ENCODE measurements around the gene PRRG2. TPM values are rescaled to one million over a fixed set of nuclear protein-coding genes. Genes with fewer than 3 reads are reported as not detected.

Gene PRRG2
- polyA plus RNA-seq, 3 donors = 0.49 TPM; not detected in 2

GRCh38 chr19:49560358-49560900, 20.7 kb upstream of the PRRG2 start:
- peaks cover 0 to 3% (median 2%) of the 10 kb centered on the region in 3 donors for H3K27me3 Mint-ChIP-seq (ENCODE audit: low read depth in 3 of 3)
- Histone ChIP-seq H3K36me3 (replicated peaks in 1 of 2; ENCODE audit: control insufficient read depth in 1 of 2, insufficient read depth in 2 of 2, low read length in 2 of 2) (peaks cover 44 to 58% of the 10 kb centered on the region in 2 donors), H3K79me2 (ENCODE audit: insufficient read depth, low read length) (peaks cover 22% of the 10 kb centered on the region), H3K4me3 (replicated peaks in 1 of 3; ENCODE audit: low read depth in 2 of 3, low read length in 3 of 3) (no peak overlapping the region), H3K4me1 (ENCODE audit: control insufficient read depth in 1 of 2, insufficient read depth in 2 of 2, low read length in 2 of 2) (peaks cover 4 to 8% of the 10 kb centered on the region in 2 donors), H3K27ac (ENCODE audit: low read depth in 1 of 2, low read length in 2 of 2) (no peak overlapping the region), H2AFZ (ENCODE audit: insufficient read depth, low read depth, low read length, poor library complexity, severe bottlenecking) (no peak overlapping the region), H3K9me3 (replicated peaks in 1 of 2; ENCODE audit: control insufficient read depth in 1 of 2, insufficient read depth in 1 of 2, low read length in 2 of 2) (no peaks in the 10 kb centered on the region), H3K9ac (ENCODE audit: insufficient read depth, low read length, poor library complexity, severe bottlenecking) (peak overlapping the region; percentile 27), H3K27me3 (ENCODE audit: control insufficient read depth in 2 of 2, insufficient read depth in 2 of 2, low read length in 2 of 2) (no peaks in the 10 kb centered on the region), H3K4me2 (replicated peaks; ENCODE audit: extremely low read depth, low read length, poor library complexity, severe bottlenecking) (no peak overlapping the region), H4K20me1 (ENCODE audit: insufficient read depth, low read length) (peaks cover 50% of the 10 kb centered on the region)
- TF ChIP-seq CTCF (IDR thresholded peaks at IDR 0.05) = no peak
- peaks cover 38 to 62% of the 10 kb centered on the region in 2 donors for H3K36me3 Mint-ChIP-seq
- H3K4me1 Mint-ChIP-seq = peaks cover 20% of the 10 kb centered on the region
- no peak for DNase-seq
- whole genome bisulfite sequencing (ENCODE audit: insufficient coverage) = 14% methylated on average over 10 of the region's 15 CpGs
- peak overlapping the region in 1 of 7 donors; percentile 84 for H3K27ac Mint-ChIP-seq
- no peak overlapping the region for H3K4me3 Mint-ChIP-seq
- peaks cover 0 to 4% (median 0%) of the 10 kb centered on the region in 7 donors for H3K9me3 Mint-ChIP-seq
- intact Hi-C loops (cut with micrococcal nuclease) = no loop called here

GRCh38 chr19:49564616-49565045, 16.5 kb upstream of the PRRG2 start:
- peaks cover 61% of the 10 kb centered on the region for H4K20me1 ChIP-seq (ENCODE audit: insufficient read depth, low read length)
- no peak overlapping the region for H3K9ac ChIP-seq (ENCODE audit: insufficient read depth, low read length, poor library complexity, severe bottlenecking)
- H3K27ac ChIP-seq (ENCODE audit: low read depth in 1 of 2, low read length in 2 of 2) = no peak overlapping the region
- WGBS (ENCODE audit: insufficient coverage) = 94% methylated on average over 2 of the region's 6 CpGs
- Mint-ChIP-seq H3K4me3 (no peak overlapping the region), H3K4me1 (peaks cover 26% of the 10 kb centered on the region), H3K36me3 (peaks cover 13 to 36% of the 10 kb centered on the region in 2 donors), H3K27ac (peak overlapping the region in 2 of 7 donors; percentile 13 to 67), H3K27me3 (ENCODE audit: low read depth in 3 of 3) (peaks cover 0 to 2% (median 2%) of the 10 kb centered on the region in 3 donors), H3K9me3 (no peaks in the 10 kb centered on the region)
- no peak for DNase-seq
- H3K4me3 ChIP-seq (replicated peaks in 1 of 3; ENCODE audit: low read depth in 2 of 3, low read length in 3 of 3) = no peak overlapping the region
- no peak overlapping the region for H2AFZ ChIP-seq (ENCODE audit: insufficient read depth, low read depth, low read length, poor library complexity, severe bottlenecking)
- peaks cover 51% of the 10 kb centered on the region for H3K79me2 ChIP-seq (ENCODE audit: insufficient read depth, low read length)
- no peaks in the 10 kb centered on the region for H3K9me3 ChIP-seq (replicated peaks in 1 of 2; ENCODE audit: control insufficient read depth in 1 of 2, insufficient read depth in 1 of 2, low read length in 2 of 2)
- peaks cover 4 to 8% of the 10 kb centered on the region in 2 donors for H3K4me1 ChIP-seq (ENCODE audit: control insufficient read depth in 1 of 2, insufficient read depth in 2 of 2, low read length in 2 of 2)
- intact Hi-C loops (cut with micrococcal nuclease) = no loop called here
- TF ChIP-seq CTCF (IDR thresholded peaks at IDR 0.05) = no peak
- H3K36me3 ChIP-seq (replicated peaks in 1 of 2; ENCODE audit: control insufficient read depth in 1 of 2, insufficient read depth in 2 of 2, low read length in 2 of 2) = peaks cover 7 to 19% of the 10 kb centered on the region in 2 donors
- no peaks in the 10 kb centered on the region for H3K27me3 ChIP-seq (ENCODE audit: control insufficient read depth in 2 of 2, insufficient read depth in 2 of 2, low read length in 2 of 2)
- no peak overlapping the region for H3K4me2 ChIP-seq (replicated peaks; ENCODE audit: extremely low read depth, low read length, poor library complexity, severe bottlenecking)
